Measurements from ENCODE around the gene KHDRBS1. TPM values are rescaled to one million over a fixed set of nuclear protein-coding genes. Genes with fewer than 3 reads are reported as not detected.

Gene KHDRBS1
- total RNA-seq, 2 donors from 2014 or later, result 87.3 to 102 TPM

GRCh38 chr1:32091591-32091990 is 77.9 kb downstream of the KHDRBS1 start:
- ATAC-seq (no peak), DNase-seq (no peak)
- intact Hi-C loops (cut with DNase I, micrococcal nuclease), result no loop called here

Small RNA genes lying within 50 kb of the gene (microRNA-seq; reads per million reads assigned to microRNA genes)
- gene MIR5585, result 0 reads per million in 2 donors

Other genes starting within 250 kb of the KHDRBS1 start
- under 1 TPM; 0.79 to 0.89 TPM for gene ADGRB2, start 249.5 kb upstream of the KHDRBS1 start, total RNA-seq
- under 1 TPM; 0.45 to 0.79 TPM for gene SPOCD1, start 197.8 kb upstream of the KHDRBS1 start, total RNA-seq
- 100 to 1,000 TPM; 265 to 271 TPM for gene PTP4A2, start 75.5 kb upstream of the KHDRBS1 start, total RNA-seq
- 10 to 100 TPM; 12.4 to 13.2 TPM for gene TMEM39B, start 59.1 kb downstream of the KHDRBS1 start, total RNA-seq
- 10 to 100 TPM; 55.6 to 58.9 TPM for gene KPNA6, start 94.2 kb downstream of the KHDRBS1 start, total RNA-seq
- gene TXLNA, start 165.8 kb downstream of the KHDRBS1 start, total RNA-seq, result 10 to 100 TPM; 34.5 to 37.6 TPM
- gene CCDC28B, start 186.7 kb downstream of the KHDRBS1 start, total RNA-seq, result 1 to 10 TPM; 1.3 to 2.3 TPM
- 1 to 10 TPM; 1.3 to 1.8 TPM for gene IQCC, start 191.8 kb downstream of the KHDRBS1 start, total RNA-seq
- gene DCDC2B, start 195.2 kb downstream of the KHDRBS1 start, total RNA-seq, result not detected
- 10 to 100 TPM; 24.2 to 28.0 TPM for gene TMEM234, start 208.5 kb downstream of the KHDRBS1 start, total RNA-seq
- gene EIF3I, start 208.5 kb downstream of the KHDRBS1 start, total RNA-seq, result 100 to 1,000 TPM; 115 to 128 TPM
- 1 to 10 TPM; 2.8 to 3.3 TPM for gene FAM167B, start 233.4 kb downstream of the KHDRBS1 start, total RNA-seq
- gene LCK, start 237.4 kb downstream of the KHDRBS1 start, total RNA-seq, result 1 to 10 TPM; 2.0 to 4.2 TPM

All from left colon (tissue), 2 donors.